Stimulated activated effector memory CD8-positive, alpha-beta T cell treated with anti-CD3 and anti-CD28 coated beads, Interleukin-12 subunit alpha, Interleukin-12 subunit beta, amount 100 ng/mL, for 72 hours (primary cell): Measurements from ENCODE around the gene CHCHD6.

Source experiments
- ATAC-seq: fragments of 150-1000 bp; cut with Tn5 transposase; 2 replicates; pipeline ENCODE4 v1.10.0; 2021
- DNase-seq, 2 donors: peaks; one replicate each; pipeline ENCODE4 v3.0.0; 2021 to 2022; ENCODE audit warnings: low spot score in 2 of 2
- H3K27ac Mint-ChIP-seq: one replicate; pipeline ENCODE4 v1.8.0; 2022; ENCODE audit warnings: mild to moderate bottlenecking, mixed read lengths
- H3K36me3 Mint-ChIP-seq: one replicate; pipeline ENCODE4 v1.8.0; 2022; ENCODE audit warnings: mild to moderate bottlenecking, mixed read lengths
- H3K4me1 Mint-ChIP-seq: one replicate; pipeline ENCODE4 v1.8.0; 2022; ENCODE audit warnings: mixed read lengths
- H3K4me3 Mint-ChIP-seq: one replicate; pipeline ENCODE4 v1.8.0; 2022; ENCODE audit warnings: mild to moderate bottlenecking, mixed read lengths
- H3K9me3 Mint-ChIP-seq: one replicate; pipeline ENCODE4 v1.8.0; 2022; ENCODE audit warnings: mixed read lengths

The CHCHD6 gene

DNA sequence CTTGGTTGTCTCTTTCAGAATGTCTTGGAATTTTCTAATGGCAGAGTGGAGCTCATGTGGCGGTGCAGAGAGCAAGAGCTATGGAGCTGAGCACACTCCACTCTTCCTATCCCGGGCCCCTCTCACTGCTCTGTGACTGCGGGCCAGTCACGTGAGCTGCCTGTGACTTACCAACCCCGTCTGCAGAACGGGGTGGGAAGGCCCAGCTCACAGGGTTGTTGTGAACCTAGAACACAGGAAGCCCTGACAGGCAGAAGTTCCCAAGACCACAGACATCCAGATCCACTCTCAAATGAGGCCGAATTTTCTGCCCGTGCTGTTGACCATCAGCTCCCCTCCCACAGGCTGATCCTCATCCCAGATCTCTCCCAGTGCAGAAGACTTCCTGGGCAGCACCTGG lies 243.4 kb downstream of the CHCHD6 start:
- ATAC-seq (peak; percentile 43), DNase-seq (no peak)
- Mint-ChIP-seq H3K4me3 (no peak overlapping the region), H3K4me1 (peaks cover 14% of the 10 kb centered on the region), H3K27ac (no peak overlapping the region), H3K36me3 (no peaks in the 10 kb centered on the region), H3K9me3 (no peaks in the 10 kb centered on the region)

DNA sequence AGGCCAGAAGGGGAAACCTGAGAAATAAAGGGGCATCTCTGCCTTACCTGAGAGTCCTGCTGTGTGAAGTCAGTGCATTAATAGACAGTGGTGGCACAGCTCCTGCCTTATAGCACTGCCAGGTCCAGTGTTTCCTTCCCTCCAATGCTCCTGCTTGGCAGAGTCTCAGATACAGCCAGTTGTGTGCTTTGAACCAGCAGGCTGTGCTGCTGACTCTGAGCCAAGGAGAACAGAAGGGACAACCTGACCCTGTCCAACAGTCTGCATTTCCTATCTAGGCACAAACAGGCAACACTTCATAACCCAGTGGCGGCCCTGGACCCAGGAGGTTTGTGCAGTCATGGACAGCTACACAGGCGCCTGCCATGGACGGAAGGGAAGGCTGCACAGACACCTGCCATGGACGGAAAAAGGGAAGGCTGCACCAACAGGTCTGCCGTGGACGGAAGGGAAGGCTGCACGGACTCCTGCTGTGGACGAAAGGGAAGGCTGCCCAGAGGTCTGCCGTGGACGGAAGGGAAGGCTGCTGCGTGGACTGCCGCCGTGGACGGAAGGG lies 245.0 kb downstream of the CHCHD6 start:
- DNase-seq (no peak), ATAC-seq (no peak)
- H3K27ac Mint-ChIP-seq: no peak overlapping the region
- no peaks in the 10 kb centered on the region for H3K36me3 Mint-ChIP-seq
- H3K4me1 Mint-ChIP-seq: peaks cover 9% of the 10 kb centered on the region
- H3K9me3 Mint-ChIP-seq: no peaks in the 10 kb centered on the region
- H3K4me3 Mint-ChIP-seq: no peak overlapping the region

DNA sequence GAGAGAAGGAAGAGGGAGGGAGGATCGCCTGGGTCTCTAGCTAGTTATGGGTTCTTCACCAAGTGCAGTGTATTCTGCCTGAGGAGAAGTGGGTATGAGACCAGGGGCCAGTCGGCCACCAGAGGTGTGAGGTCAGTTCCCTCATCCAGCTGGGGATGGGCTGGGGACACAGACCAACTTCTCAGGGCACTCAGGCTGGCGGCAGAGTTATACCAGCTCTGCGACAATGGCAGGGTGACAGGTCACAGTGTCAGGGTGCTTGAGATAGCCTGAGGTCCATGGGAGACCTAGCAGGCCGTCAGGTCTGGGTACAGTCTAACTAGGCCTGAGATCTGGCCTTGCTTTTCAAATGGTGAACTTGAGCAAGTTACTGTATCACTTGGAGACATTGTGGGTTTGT lies 247.5 kb downstream of the CHCHD6 start:
- DNase-seq (no peak), ATAC-seq (no peak)
- Mint-ChIP-seq H3K36me3 (no peaks in the 10 kb centered on the region), H3K4me1 (peaks cover 18% of the 10 kb centered on the region), H3K9me3 (no peaks in the 10 kb centered on the region), H3K4me3 (no peak overlapping the region), H3K27ac (no peak overlapping the region)

DNA sequence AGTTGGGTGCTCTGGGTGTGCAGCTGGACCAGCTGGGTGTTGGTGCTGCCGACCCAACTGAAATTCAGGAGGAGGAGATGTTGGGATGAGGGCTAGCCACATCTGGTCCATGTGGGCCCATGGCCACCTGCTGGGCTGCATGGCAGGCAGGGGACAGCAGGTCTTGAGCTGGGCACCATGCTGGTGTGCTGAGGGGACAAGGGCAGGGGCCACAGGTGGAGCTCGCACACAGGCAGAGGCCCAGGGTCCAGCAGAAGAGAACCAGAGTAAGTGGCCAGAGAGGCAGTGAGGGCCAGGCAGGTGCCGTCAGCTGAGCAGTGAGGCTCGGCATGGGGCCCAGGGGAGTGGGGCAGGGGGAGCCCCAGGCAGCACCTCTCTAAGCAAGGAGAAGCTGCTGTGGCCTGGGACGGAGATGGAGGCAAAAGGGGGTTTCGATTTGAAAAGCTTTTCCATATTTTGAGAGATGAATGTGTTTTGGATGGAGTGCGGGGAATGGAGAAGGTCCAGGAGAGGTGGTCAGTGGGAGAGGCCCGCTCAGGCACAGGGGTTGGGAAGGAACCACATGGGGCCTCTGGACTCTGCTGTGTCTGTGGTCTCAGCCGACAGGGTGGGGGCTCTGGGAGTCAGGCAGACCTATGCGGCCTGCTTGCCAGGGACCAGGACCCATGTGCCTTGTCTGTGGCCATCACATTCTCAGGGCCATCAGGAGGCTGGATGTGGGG lies 248.4 kb downstream of the CHCHD6 start:
- Mint-ChIP-seq H3K36me3 (no peaks in the 10 kb centered on the region), H3K9me3 (no peaks in the 10 kb centered on the region), H3K4me3 (no peak overlapping the region), H3K4me1 (peaks cover 13% of the 10 kb centered on the region), H3K27ac (no peak overlapping the region)
- no peak for DNase-seq
- ATAC-seq: no peak

DNA sequence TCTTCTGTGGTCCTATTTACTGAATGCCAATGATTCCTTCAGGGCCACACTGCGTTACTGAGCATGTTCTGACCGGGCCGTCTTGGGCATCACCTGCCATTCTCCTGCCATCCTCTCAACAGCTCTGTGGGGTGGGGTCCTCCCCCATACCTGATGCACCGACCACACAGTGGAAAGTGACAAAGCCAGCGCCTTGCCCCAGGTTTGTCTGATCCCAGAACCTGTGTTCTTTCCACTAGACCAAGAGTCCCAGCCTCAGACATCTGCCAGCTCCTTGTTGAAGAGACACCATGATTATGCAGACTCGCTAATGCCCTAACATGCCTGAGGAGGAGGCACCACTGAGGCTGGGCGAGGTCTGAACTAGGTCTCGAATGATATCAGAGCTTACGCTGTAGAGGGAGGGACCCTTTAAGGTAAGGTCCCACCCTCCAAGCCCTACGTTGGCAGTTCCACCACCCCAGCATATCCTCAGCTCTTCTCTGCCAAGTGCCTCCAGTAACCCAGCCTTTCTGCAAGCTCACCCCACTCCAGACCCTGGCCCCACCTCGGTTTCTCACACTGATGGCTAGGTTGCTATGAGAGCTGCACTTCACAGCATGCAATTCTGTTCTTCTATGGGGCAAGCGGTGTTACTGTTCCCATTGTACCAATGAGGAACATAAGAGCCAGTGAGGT lies 249.1 kb downstream of the CHCHD6 start:
- Mint-ChIP-seq H3K27ac (no peak overlapping the region), H3K4me3 (no peak overlapping the region), H3K36me3 (no peaks in the 10 kb centered on the region), H3K9me3 (no peaks in the 10 kb centered on the region), H3K4me1 (peaks cover 11% of the 10 kb centered on the region)
- ATAC-seq: no peak
- no peak for DNase-seq

DNA sequence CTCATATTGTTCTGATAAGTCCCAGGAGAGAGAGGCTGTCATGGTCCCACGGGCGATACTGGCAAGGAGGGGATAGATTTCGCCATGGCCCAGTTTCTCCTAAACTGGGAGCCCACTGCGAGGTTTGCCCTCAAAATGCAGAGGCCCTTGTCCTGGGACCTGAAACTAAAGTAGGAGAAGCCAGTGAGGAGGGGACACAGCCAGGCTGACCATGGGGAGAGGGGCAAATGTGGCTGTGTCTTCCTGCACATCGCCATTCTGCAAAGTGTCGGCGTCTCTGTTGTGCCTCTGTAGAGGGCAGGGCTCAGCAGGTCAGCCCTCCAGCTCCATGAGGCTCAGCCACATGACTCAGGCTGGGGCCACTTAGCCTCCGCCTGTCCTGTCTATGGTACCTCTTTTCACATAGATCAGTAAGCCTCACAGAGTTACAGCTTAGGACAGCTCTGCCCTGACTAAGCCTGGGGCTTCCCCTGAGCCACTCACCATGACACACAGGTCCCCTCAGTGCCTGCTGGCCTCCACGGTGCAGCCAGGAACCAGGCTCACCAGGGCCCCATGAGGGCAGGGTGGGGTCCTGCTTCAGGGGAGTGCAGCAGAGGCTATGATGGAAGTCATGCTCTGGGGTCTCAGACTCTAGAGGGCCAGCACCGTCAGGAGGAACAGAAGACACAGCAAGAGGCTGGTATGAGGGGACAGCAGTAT lies 250.3 kb downstream of the CHCHD6 start:
- Mint-ChIP-seq H3K4me1 (peaks cover 11% of the 10 kb centered on the region), H3K4me3 (no peak overlapping the region), H3K36me3 (no peaks in the 10 kb centered on the region), H3K27ac (peak overlapping the region; percentile 64), H3K9me3 (no peaks in the 10 kb centered on the region)
- ATAC-seq (peak; percentile 93), DNase-seq (no peak)

DNA sequence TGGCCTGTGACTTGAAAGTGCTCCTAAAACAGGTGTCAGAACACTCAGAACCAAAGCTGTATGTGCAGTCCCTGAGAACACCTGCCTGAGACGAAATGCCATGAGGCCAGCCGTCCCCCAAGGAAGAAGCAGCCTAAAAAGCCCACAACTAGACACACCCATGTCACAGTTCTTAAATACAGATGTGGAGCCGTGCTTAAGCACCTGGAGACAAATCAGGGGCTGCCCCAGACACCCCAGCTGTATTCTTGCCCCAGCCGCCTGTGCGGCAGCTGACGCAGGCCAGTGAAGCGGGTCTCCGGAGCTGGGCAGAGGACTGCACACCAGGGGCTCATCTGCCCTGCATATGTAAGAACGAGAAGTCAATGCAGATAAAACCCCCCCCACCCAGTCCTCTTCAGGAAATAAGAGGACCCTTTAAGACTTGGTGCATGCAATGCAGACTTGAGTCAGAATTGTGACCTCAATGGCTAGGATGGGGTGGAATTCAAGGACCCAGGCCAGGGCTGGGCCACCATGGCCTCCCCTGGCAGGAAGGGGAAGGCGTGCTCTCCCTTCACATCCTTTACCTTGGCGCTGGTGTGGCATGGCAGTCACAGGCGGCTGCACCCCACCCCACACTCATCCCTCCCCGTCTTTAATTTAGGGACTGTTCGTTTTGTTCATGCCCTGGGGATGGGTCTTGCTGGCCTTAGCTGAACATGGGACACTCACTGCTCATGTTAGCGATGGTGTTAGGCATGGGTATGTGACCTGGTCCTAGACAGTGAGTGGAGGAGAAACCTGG lies 251.2 kb downstream of the CHCHD6 start:
- Mint-ChIP-seq H3K4me3 (no peak overlapping the region), H3K27ac (peak overlapping the region; percentile 64), H3K4me1 (peaks cover 12% of the 10 kb centered on the region), H3K36me3 (no peaks in the 10 kb centered on the region), H3K9me3 (no peaks in the 10 kb centered on the region)
- DNase-seq (no peak), ATAC-seq (no peak)

DNA sequence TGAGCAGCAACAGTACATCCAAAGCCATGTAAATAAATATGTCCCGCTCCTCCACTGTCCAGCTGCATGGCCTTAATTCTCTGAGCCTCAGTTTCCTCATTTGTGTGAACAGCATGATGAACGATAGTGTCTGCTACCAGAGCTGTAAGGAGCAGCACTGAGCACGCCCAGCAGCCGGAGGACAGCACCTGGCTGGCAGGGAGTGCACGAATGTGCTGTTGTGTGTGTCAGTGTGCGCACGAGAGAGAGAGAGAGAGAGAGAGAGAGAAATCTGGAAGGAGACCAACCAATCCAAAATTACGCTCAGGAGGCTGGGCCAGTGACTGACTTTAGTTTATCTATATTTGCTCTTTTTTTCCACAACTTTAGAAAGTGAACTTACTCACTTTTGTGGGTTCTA lies 252.3 kb downstream of the CHCHD6 start:
- Mint-ChIP-seq H3K36me3 (no peaks in the 10 kb centered on the region), H3K9me3 (no peaks in the 10 kb centered on the region), H3K4me3 (no peak overlapping the region), H3K27ac (no peak overlapping the region), H3K4me1 (peaks cover 16% of the 10 kb centered on the region)
- ATAC-seq (no peak), DNase-seq (no peak)

DNA sequence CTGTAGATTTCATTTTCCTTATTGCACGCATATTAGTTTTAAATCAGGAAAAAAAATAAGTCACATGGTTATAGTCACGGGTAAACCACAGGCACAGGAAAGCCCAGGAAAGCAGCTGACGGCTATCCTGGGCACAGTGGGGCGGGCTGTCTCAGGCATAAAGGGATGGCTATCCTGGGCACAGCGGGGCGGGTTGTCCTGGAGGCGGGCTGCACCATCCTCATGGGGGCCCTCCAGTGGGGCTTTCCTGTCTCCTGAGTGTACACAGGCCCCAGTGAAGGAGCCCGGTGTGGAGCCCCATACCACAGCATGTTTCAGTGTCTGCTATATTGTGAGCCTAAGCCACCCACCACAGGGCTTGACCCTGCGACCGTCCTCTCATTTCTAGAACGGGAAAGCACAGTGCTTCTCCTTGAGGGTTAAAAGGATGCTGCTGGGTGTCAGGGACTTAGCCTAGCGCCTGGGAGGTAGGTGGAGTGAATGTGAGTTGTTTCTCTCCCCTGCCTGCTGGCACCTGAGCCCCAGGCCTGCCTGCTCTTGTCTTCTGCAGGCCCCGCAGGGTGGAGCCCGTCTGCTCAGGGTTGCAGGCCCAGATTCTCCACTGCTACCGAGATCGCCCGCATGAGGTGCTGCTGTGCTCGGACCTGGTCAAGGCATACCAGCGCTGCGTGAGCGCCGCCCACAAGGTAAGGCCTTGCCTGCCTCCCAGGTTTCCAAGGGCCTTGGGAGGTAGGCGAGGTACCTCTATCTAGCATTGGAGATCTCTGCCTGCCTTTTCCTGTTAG lies 253.0 kb downstream of the CHCHD6 start:
- Mint-ChIP-seq H3K4me1 (peaks cover 16% of the 10 kb centered on the region), H3K27ac (no peak overlapping the region), H3K4me3 (no peak overlapping the region), H3K36me3 (no peaks in the 10 kb centered on the region), H3K9me3 (no peaks in the 10 kb centered on the region)
- DNase-seq (no peak), ATAC-seq (no peak)

DNA sequence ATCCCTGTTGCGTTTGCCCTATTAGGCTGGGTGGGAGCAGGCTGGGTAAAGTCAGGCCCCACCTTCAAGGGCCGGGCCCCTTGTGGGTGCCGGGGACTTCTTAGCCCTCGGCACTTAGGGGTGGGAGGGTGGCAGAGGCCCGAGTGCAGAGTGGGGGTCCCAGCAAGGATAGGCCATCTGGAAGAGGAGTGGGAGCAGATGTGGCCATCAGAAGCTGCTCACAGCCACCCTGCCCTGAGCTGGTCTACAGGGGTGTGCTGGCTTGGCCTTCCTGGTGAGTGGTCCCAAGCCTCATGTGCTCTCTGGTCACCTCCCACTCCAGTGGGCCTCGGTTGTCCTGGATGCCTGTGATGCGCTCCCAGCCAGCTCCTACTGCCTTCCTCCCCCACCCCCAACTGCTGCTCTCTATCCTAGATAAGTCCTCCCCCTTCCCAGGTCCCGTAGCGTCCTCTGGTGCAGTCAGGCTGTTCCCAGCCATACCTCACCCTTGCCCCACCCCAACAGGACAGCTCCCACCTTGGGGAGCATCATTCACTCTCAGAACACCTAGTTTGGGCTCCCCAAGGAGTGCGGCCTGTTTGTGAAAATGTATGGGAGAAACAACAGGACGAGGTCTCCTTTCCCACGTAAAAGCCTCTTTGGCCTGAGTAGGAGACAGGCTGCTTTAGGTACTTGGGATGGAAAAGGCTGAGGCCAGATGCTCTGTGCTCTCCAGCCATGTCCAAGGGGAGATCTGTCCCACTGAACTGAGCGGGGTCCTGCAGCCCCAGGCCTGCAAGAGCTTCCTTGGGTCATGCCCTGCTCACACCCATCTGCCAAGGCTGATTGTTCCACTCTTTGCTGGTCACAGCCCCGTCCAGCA lies 254.0 kb downstream of the CHCHD6 start:
- peaks cover 16% of the 10 kb centered on the region for H3K4me1 Mint-ChIP-seq
- no peaks in the 10 kb centered on the region for H3K9me3 Mint-ChIP-seq
- no peak overlapping the region for H3K4me3 Mint-ChIP-seq
- ATAC-seq (no peak), DNase-seq (no peak)
- peak overlapping the region; percentile 63 for H3K27ac Mint-ChIP-seq
- H3K36me3 Mint-ChIP-seq: no peaks in the 10 kb centered on the region

DNA sequence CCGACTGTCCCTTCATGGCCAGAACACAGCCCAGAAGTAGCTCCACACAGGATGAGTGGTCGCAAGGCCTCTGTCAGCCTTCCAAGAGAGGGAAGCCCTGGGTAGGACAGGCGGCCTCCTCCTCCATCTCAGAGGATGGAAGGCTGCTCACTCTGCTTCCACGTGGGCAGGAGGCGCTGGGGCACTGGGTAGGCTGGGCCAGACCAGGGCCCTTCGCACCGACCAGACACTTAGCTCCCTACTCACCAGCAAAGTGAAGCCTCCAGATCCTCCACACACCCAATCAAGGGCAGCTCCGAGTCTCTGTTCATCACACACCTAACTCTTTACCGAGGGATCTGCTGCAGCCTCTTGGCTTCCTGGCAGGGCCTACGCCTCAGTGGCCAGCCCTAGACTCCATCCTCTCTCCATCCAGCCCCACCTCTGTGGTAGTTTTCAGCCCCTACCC lies 254.6 kb downstream of the CHCHD6 start:
- Mint-ChIP-seq H3K4me3 (no peak overlapping the region), H3K36me3 (no peaks in the 10 kb centered on the region), H3K27ac (peak overlapping the region; percentile 63), H3K4me1 (peaks cover 16% of the 10 kb centered on the region), H3K9me3 (no peaks in the 10 kb centered on the region)
- ATAC-seq (no peak), DNase-seq (no peak)

DNA sequence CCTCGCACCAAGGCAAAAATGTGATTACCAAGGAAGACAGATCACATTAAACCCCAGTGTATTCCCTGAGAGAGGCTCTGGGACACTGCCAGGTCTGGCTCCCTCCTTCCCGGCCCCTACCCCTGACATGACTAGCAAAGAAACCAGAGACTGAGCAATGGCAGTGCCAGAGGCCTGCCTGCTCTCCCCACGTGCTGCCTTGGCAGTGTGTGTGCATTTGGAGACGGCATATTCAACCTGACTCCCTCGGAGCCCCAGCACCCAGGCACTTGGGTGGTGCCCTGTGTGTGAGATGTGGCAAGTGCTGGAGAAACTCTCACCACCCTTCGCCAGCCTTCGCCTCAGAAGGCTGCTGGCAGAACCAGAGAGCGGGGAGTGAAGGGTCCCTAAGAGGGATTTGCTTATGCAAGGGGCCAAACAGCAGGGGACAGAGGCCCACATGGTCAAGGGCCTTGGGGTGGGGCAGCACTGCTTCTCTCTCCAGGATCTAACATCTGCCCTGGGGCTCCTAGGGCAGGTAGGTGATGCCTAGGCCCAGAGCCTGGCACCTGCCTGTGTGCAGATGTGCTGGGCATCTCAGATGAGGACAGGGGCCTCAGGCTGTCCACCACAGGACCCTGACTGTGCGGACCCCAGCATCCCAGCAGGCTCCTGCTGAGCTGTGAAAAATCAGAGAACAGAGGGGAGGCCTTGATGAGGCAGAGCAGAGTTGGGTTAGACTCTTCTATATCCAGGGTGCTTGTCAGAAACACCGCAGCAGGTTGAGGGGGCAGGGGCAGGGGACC lies 255.3 kb downstream of the CHCHD6 start:
- peak overlapping the region; percentile 63 for H3K27ac Mint-ChIP-seq
- peaks cover 11% of the 10 kb centered on the region for H3K4me1 Mint-ChIP-seq

DNA sequence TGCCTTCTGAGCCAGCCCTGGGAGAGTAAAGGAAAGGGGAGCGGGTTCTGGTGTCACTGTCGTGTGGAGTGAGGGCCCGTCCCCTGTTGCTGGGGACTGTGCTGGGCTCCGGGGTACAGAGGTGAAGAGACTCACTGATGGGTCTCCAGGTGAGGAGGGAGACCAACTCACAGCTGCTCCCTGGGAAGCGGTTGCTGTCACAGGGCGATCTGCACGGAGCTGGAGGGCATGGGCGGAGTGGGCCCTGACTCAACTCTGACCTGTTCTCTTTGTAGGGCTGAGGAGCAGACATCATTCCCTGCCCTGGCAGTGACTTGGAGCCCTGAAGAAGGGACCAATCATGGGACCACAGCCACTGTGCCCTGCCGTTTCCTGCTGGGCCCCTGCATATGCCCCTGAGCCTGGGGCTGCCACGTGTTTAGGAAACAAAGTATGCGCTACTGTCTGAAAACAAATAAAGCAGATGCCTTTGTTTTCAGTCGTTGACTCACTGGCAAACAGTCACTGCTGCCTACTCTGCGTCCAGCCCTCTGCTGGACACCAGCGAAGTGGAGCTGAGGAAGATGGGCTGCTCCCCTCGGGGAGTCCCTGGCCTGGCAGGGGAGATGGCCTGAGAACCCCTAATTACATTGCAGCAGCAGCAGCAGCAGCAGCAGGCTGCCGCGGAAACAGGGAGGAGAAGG lies 256.0 kb downstream of the CHCHD6 start:
- H3K36me3 Mint-ChIP-seq: no peaks in the 10 kb centered on the region
- DNase-seq: no peak
- no peaks in the 10 kb centered on the region for H3K9me3 Mint-ChIP-seq
- H3K27ac Mint-ChIP-seq: peak overlapping the region; percentile 63
- peaks cover 5% of the 10 kb centered on the region for H3K4me1 Mint-ChIP-seq
- no peak overlapping the region for H3K4me3 Mint-ChIP-seq
- ATAC-seq: no peak

More for the DNA sequence above, 255.3 kb downstream of the CHCHD6 start:
- Mint-ChIP-seq H3K4me3 (no peak overlapping the region), H3K36me3 (no peaks in the 10 kb centered on the region), H3K9me3 (no peaks in the 10 kb centered on the region)
- ATAC-seq (no peak), DNase-seq (no peak)
